GM18517 (cell line): Measurements from ENCODE around the gene SNX1.
"Not testable (repeated sequence)": the region's sequence is repeated elsewhere in the genome, so short reads cannot be mapped to it uniquely, and the experiment has no call there.

Experiments
- ATAC-seq: cut with Tn5 transposase; IDR thresholded peaks from one replicate; pipeline ENCODE4 v1.9.1; 2021; ENCODE audit warnings: mild to moderate bottlenecking, moderate library complexity; ENCODE audit not compliant: unreplicated experiment

Gene SNX1

GRCh38 chr15:64112073-64112772, 16.4 kb downstream of the SNX1 start:
- no peak for ATAC-seq

GRCh38 chr15:64112904-64113303, 17.1 kb downstream of the SNX1 start:
- ATAC-seq, result no peak

- no peak for ATAC-seq
Measured at GRCh38 chr15:64117759-64118487, 22.1 kb downstream of the SNX1 start.

- ATAC-seq, result not testable (repeated sequence)
Measured at GRCh38 chr15:64120322-64120721, 24.5 kb downstream of the SNX1 start.

- ATAC-seq, result no peak
Measured at GRCh38 chr15:64121614-64122013, 25.8 kb downstream of the SNX1 start.

GRCh38 chr15:64122444-64122843, 26.7 kb downstream of the SNX1 start:
- no peak for ATAC-seq

GRCh38 chr15:64122936-64123351, 27.2 kb downstream of the SNX1 start:
- no peak for ATAC-seq

- no peak for ATAC-seq
Measured at GRCh38 chr15:64125978-64126377, 30.2 kb downstream of the SNX1 start.

GRCh38 chr15:64127521-64128270, 31.9 kb downstream of the SNX1 start:
- ATAC-seq, result no peak

- no peak for ATAC-seq
Measured at GRCh38 chr15:64130159-64130558, 34.4 kb downstream of the SNX1 start.

- no peak for ATAC-seq
Measured at GRCh38 chr15:64131547-64131946, 35.8 kb downstream of the SNX1 start.

- ATAC-seq, result no peak
Measured at GRCh38 chr15:64132217-64132616, 36.4 kb downstream of the SNX1 start.

- no peak for ATAC-seq
Measured at GRCh38 chr15:64133623-64134344, 38.0 kb downstream of the SNX1 start.

GRCh38 chr15:64134345-64134829, 38.6 kb downstream of the SNX1 start:
- ATAC-seq, result no peak

- ATAC-seq, result no peak
Measured at GRCh38 chr15:64136347-64136746, 40.6 kb downstream of the SNX1 start.

- no peak for ATAC-seq
Measured at GRCh38 chr15:64137226-64137833, 41.5 kb downstream of the SNX1 start.

GRCh38 chr15:64138331-64138941, 42.7 kb downstream of the SNX1 start:
- no peak for ATAC-seq

- no peak for ATAC-seq
Measured at GRCh38 chr15:64141798-64142512, 46.2 kb downstream of the SNX1 start.

GRCh38 chr15:64143276-64143675, 47.5 kb downstream of the SNX1 start:
- ATAC-seq, result no peak
